Testis (tissue), 2 donors: Measurements from ENCODE around the gene DUSP21.

Source experiments
- CTCF ChIP-seq, 3 experiments: fragments of 450-650 bp in 2 of 3; fragments of 200-600 bp in 1 of 3; sonication (generic) in 1 of 3; IDR thresholded peaks; one replicate each; pipeline ENCODE4 v1.5.1; 2016 to 2019; ENCODE audit warnings: antibody characterized with exemption in 3 of 3, mild to moderate bottlenecking in 2 of 3, moderate library complexity in 1 of 3
- POLR2A ChIP-seq: fragments of 450-650 bp; IDR thresholded peaks from one replicate; pipeline ENCODE4 v1.6.1; 2017; ENCODE audit warnings: antibody characterized with exemption, mild to moderate bottlenecking, moderate library complexity

DNA sequence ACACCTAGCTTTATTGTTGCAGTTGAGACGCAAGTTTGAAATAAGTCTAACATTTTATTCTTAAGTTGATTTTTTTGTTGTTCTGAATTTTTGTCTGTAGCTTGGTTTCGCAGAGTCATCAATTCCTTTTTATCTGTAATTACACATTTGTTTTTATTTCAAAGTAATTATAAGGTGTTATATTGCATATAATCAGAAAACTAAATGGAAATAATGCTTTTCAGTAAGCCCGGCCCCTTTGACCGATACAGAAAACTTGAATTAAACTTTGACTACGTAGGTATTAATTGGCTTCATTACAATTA, 31.3 kb downstream of the DUSP21 start:
- TF ChIP-seq CTCF (IDR thresholded peaks at IDR 0.05) (no peak), POLR2A (no peak)
